GM18870 (cell line): ENCODE measurements around the gene TMC8.

Experiments used
- ATAC-seq: cut with Tn5 transposase; IDR thresholded peaks from one replicate; pipeline ENCODE4 v1.9.1; 2021; ENCODE audit warnings: moderate library complexity; ENCODE audit not compliant: unreplicated experiment

Gene TMC8

GRCh38 chr17:78179372-78179771 lies 48.8 kb downstream of the TMC8 start:
- no peak for ATAC-seq

- ATAC-seq, result no peak
Measured at GRCh38 chr17:78180083-78180482, 49.5 kb downstream of the TMC8 start.

GRCh38 chr17:78180508-78180907 lies 49.9 kb downstream of the TMC8 start:
- no peak for ATAC-seq

- ATAC-seq, result no peak
Measured at GRCh38 chr17:78182504-78182903, 51.9 kb downstream of the TMC8 start.

- ATAC-seq, result no peak
Measured at GRCh38 chr17:78183916-78184315, 53.3 kb downstream of the TMC8 start.

- no peak for ATAC-seq
Measured at GRCh38 chr17:78184351-78184750, 53.8 kb downstream of the TMC8 start.

GRCh38 chr17:78184868-78185267 lies 54.3 kb downstream of the TMC8 start:
- no peak for ATAC-seq

- no peak for ATAC-seq
Measured at GRCh38 chr17:78185981-78186691, 55.6 kb downstream of the TMC8 start.

GRCh38 chr17:78186692-78187595 lies 56.4 kb downstream of the TMC8 start, which contains the start of the genes AFMID and TK1:
Gene AFMID, plus strand, starts transcription at chr17:78187362. Its CDS starts 9 bp downstream, at chr17:78187371.
Gene TK1, minus strand, starts transcription at chr17:78187052. Its CDS starts 58 bp downstream, at chr17:78186994.
- peak; percentile 61 for ATAC-seq
